Upper lobe of left lung (tissue), 6 donors: ENCODE measurements around the gene TCF12. TPM values are rescaled to one million over a fixed set of nuclear protein-coding genes. Genes with fewer than 3 reads are reported as not detected.

Experiments used
- ATAC-seq, 2 donors: fragments of 200-7000 bp; cut with Tn5 transposase; one replicate each; pipeline ENCODE4 v1.9.1; 2022; ENCODE audit warnings: mild to moderate bottlenecking in 2 of 2, moderate library complexity in 2 of 2; ENCODE audit not compliant: low FRiP score in 2 of 2
- DNase-seq, 2 donors: peaks; one replicate each; pipeline ENCODE4 v3.0.0-alpha.2; 2019 to 2020
- H3K27ac ChIP-seq, 4 donors: fragments of 200-600 bp; sonication (generic); one replicate each; pipeline ENCODE4 v1.5.1; 2016 to 2019
- H3K27me3 ChIP-seq, 4 donors: fragments of 200-600 bp; sonication (generic); one replicate each; pipeline ENCODE4 v1.5.1; 2017 to 2019
- H3K36me3 ChIP-seq, 4 donors: fragments of 200-600 bp; sonication (generic); one replicate each; pipeline ENCODE4 v1.5.1; 2016 to 2019
- H3K4me1 ChIP-seq, 4 donors: fragments of 200-600 bp; sonication (generic); one replicate each; pipeline ENCODE4 v1.5.1; 2018 to 2019
- H3K4me3 ChIP-seq, 4 donors: fragments of 200-600 bp; sonication (generic); one replicate each; pipeline ENCODE4 v1.5.1; 2017 to 2019; ENCODE audit warnings: mild to moderate bottlenecking in 2 of 4, moderate library complexity in 1 of 4
- H3K9me3 ChIP-seq, 4 donors: fragments of 200-600 bp; sonication (generic); one replicate each; pipeline ENCODE4 v1.5.1; 2018 to 2019
- EP300 ChIP-seq, 4 donors: sonication (generic); formaldehyde crosslinking; IDR thresholded peaks; one replicate each; pipeline ENCODE4 v1.5.1; 2017; ENCODE audit warnings: antibody characterized with exemption in 4 of 4, control low read depth in 2 of 4
- POLR2A ChIP-seq, 4 donors: fragments of 450-650 bp; IDR thresholded peaks; one replicate each; pipeline ENCODE4 v1.5.1; 2016 to 2017; ENCODE audit warnings: antibody characterized with exemption in 4 of 4, mild to moderate bottlenecking in 2 of 4
- POLR2AphosphoS5 ChIP-seq, 2 donors: sonication (generic); formaldehyde crosslinking; IDR thresholded peaks; one replicate each; pipeline ENCODE4 v1.5.1; 2017; ENCODE audit warnings: antibody characterized with exemption in 2 of 2
- WGBS, 2 donors: methylation state at CpG; one replicate each; pipeline ENCODE4 v1.1.5; 2017 to 2018; 5-methylcytosine and 5-hydroxymethylcytosine counted together
- total RNA-seq, 6 donors: library from RNA; depleted of rRNA in 4 of 6; stranded (reverse); fragments of >200 nt in 4 of 6; gene quantifications; one replicate each; pipeline versions ENCODE4 v1.1.0 to v1.2.1, GENCODE V29; 2016 to 2021
- TF ChIP-seq, protein P1 (sequence below), 6 experiments: fragments of 450-650 bp in 4 of 6; fragments of 200-600 bp in 2 of 6; sonication (generic) in 2 of 6; IDR thresholded peaks; one replicate each; pipeline ENCODE4 v1.5.1; 2016 to 2019; ENCODE audit warnings: antibody characterized with exemption in 6 of 6
- donor health status: DM: no; HTN: no; CAD: no; lungs with moderate emphysema.
- donor health status: DM: no; HTN: yes; CAD: no; lungs with severe emphysema.

TCF12 gene
- total RNA-seq, 6 donors from 2014 or later: 74.5 to 257 (median 103) TPM

- H3K27me3 ChIP-seq: no peaks in the 10 kb centered on the region
- TF ChIP-seq POLR2A (IDR thresholded peaks at IDR 0.05) (no peak), EP300 (IDR thresholded peaks at IDR 0.05) (no peak), POLR2AphosphoS5 (IDR thresholded peaks at IDR 0.05) (no peak)
- TF ChIP-seq, protein P1, sequence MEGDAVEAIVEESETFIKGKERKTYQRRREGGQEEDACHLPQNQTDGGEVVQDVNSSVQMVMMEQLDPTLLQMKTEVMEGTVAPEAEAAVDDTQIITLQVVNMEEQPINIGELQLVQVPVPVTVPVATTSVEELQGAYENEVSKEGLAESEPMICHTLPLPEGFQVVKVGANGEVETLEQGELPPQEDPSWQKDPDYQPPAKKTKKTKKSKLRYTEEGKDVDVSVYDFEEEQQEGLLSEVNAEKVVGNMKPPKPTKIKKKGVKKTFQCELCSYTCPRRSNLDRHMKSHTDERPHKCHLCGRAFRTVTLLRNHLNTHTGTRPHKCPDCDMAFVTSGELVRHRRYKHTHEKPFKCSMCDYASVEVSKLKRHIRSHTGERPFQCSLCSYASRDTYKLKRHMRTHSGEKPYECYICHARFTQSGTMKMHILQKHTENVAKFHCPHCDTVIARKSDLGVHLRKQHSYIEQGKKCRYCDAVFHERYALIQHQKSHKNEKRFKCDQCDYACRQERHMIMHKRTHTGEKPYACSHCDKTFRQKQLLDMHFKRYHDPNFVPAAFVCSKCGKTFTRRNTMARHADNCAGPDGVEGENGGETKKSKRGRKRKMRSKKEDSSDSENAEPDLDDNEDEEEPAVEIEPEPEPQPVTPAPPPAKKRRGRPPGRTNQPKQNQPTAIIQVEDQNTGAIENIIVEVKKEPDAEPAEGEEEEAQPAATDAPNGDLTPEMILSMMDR (IDR thresholded peaks at IDR 0.05): no peak
- H3K36me3 ChIP-seq: no peaks in the 10 kb centered on the region
- H3K9me3 ChIP-seq: no peaks in the 10 kb centered on the region
- H3K4me1 ChIP-seq: peaks cover 14 to 21% (median 18%) of the 10 kb centered on the region in 4 donors
- ATAC-seq (no peak), DNase-seq (no peak)
- no peak overlapping the region for H3K4me3 ChIP-seq
- WGBS, 2 donors: 71 to 81% methylated on average over 2 of the region's 2 CpGs
- H3K27ac ChIP-seq: no peak overlapping the region
Observed at GRCh38 chr15:56963126-56963525, 44.7 kb downstream of the TCF12 start.

DNA sequence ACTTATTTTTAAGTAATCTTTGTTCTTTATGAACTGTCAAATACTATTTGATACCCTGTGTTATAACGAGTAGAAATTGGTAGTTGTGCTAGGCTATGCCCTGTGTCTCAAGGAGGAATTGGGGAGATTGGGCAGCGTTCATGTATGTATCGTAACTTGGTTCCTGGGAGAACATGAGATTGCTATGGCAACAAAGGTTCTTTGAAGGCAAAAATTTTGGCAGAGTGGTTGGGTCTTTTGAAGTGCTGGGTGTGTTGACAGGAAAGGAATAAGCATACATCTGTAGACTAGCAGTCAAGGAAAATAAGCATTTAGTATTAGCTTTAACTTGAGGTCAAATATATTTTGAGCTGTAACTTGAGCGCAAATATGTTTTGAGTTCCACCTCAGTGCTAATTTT lies 45.3 kb downstream of the TCF12 start:
- H3K27ac ChIP-seq: no peak overlapping the region
- H3K4me3 ChIP-seq: no peak overlapping the region
- no peaks in the 10 kb centered on the region for H3K9me3 ChIP-seq
- no peaks in the 10 kb centered on the region for H3K27me3 ChIP-seq
- H3K4me1 ChIP-seq: peaks cover 19 to 26% (median 22%) of the 10 kb centered on the region in 4 donors
- no peaks in the 10 kb centered on the region for H3K36me3 ChIP-seq
- no peak for DNase-seq
- peak in 1 of 2 donors; percentile 17 for ATAC-seq
- no peak for TF ChIP-seq EP300 (IDR thresholded peaks at IDR 0.05)
- TF ChIP-seq, protein P1 (IDR thresholded peaks at IDR 0.05): no peak
- TF ChIP-seq POLR2AphosphoS5 (IDR thresholded peaks at IDR 0.05): no peak
- no peak for TF ChIP-seq POLR2A (IDR thresholded peaks at IDR 0.05)
- WGBS, 2 donors: 59 to 63% methylated on average over 4 of the region's 4 CpGs

GRCh38 chr15:56964182-56964581 lies 45.7 kb downstream of the TCF12 start:
- Histone ChIP-seq H3K4me3 (no peak overlapping the region), H3K9me3 (no peaks in the 10 kb centered on the region), H3K27ac (no peak overlapping the region), H3K27me3 (no peaks in the 10 kb centered on the region), H3K4me1 (peaks cover 23 to 30% (median 26%) of the 10 kb centered on the region in 4 donors), H3K36me3 (no peaks in the 10 kb centered on the region)
- ATAC-seq (no peak), DNase-seq (no peak)
- 31 to 42% methylated on average over 1 of the region's 1 CpG for WGBS, 2 donors
- TF ChIP-seq POLR2AphosphoS5 (IDR thresholded peaks at IDR 0.05): no peak
- TF ChIP-seq, protein P1 (IDR thresholded peaks at IDR 0.05): no peak
- TF ChIP-seq POLR2A (IDR thresholded peaks at IDR 0.05): no peak
- TF ChIP-seq EP300 (IDR thresholded peaks at IDR 0.05): no peak

GRCh38 chr15:56965231-56966013 lies 47.0 kb downstream of the TCF12 start:
- Histone ChIP-seq H3K4me3 (no peak overlapping the region), H3K4me1 (peaks cover 22 to 31% (median 26%) of the 10 kb centered on the region in 4 donors), H3K27ac (no peak overlapping the region), H3K27me3 (no peaks in the 10 kb centered on the region), H3K36me3 (no peaks in the 10 kb centered on the region), H3K9me3 (no peaks in the 10 kb centered on the region)
- DNase-seq (no peak), ATAC-seq (no peak)
- 79% methylated on average over 1 of the region's 1 CpG for WGBS, 2 donors
- TF ChIP-seq, protein P1 (IDR thresholded peaks at IDR 0.05): no peak
- TF ChIP-seq EP300 (IDR thresholded peaks at IDR 0.05): no peak
- no peak for TF ChIP-seq POLR2A (IDR thresholded peaks at IDR 0.05)
- no peak for TF ChIP-seq POLR2AphosphoS5 (IDR thresholded peaks at IDR 0.05)

DNA sequence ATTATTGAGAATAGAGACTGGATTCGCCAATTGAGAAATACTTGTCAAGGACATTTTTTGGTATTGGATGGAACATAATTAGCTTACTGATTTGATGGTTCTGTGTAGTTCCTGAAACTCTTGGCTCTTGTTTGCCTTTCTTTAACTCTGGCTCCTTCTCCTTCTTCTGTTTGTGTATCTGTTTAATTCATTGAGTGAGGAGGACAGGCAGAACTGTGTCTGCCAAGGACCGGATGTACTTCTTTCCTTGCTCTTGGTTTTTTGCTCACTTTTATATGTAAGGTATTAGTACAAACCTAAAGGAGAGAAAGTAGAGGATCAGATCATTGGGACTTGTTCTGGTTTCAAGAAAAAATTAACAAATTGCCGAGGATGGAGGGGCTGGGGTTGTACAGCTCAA lies 48.9 kb downstream of the TCF12 start:
- DNase-seq (no peak), ATAC-seq (no peak)
- peaks cover 22 to 35% (median 29%) of the 10 kb centered on the region in 4 donors for H3K4me1 ChIP-seq
- H3K9me3 ChIP-seq: no peaks in the 10 kb centered on the region
- H3K4me3 ChIP-seq: no peak overlapping the region
- H3K27ac ChIP-seq: no peak overlapping the region
- H3K27me3 ChIP-seq: no peaks in the 10 kb centered on the region
- 67 to 73% methylated on average over 3 of the region's 3 CpGs for WGBS, 2 donors
- TF ChIP-seq POLR2A (IDR thresholded peaks at IDR 0.05) (no peak), EP300 (IDR thresholded peaks at IDR 0.05) (no peak)
- no peaks in the 10 kb centered on the region for H3K36me3 ChIP-seq
